Heart left ventricle (tissue), 13 donors: ENCODE results near the gene SPEF2.

ENCODE experiments used
- CTCF ChIP-seq, 12 donors: fragments of 200-600 bp; sonication (generic) in 4 of 12; IDR thresholded peaks; one replicate each; pipeline versions ENCODE4 v1.5.0 to v1.8.0; 2018 to 2022; ENCODE audit warnings: antibody characterized with exemption in 12 of 12, mild to moderate bottlenecking in 5 of 12
- POLR2A ChIP-seq, 2 donors: fragments of 450-650 bp; IDR thresholded peaks; one replicate each; pipeline ENCODE4 v1.6.1; 2017; ENCODE audit warnings: antibody characterized with exemption in 2 of 2, mild to moderate bottlenecking in 2 of 2, moderate library complexity in 2 of 2
- donor health status: ischemic (EF 13 %, LVEDD 7.1; RV severe dilation, severe dysfunction).
- donor health status: DM: no; HTN: yes; CAD: no.
- donor health status: DM: no; HTN: no; CAD: no.
- donor health status: ischemic (EF 25% LVEDD 6.9; RV normal size, moderate dysfunction).
- donor health status: ischemic (EF 25% LVEDD 5.7; RV mildly dilated, moderate dysfunction).
- donor health status: ischemic (EF 35%, LVEDD 5.7; RV mildly dilated, moderate dysfunction).
- donor health status: nonischemic (EF 11% LVEDD 7.7; RV severe dilation, severe dysfunction).
- donor health status: DM: yes; HTN: yes; CAD: no.
- donor health status: PGD.
- donor health status: ischemic (EF 29% LVEDD 5.4; RV normal size, mild dysfunction).
- donor health status: nonischemic (EF 23%, LVEDD 6.1; RV moderate dilation, normal function).

- TF ChIP-seq CTCF (IDR thresholded peaks at IDR 0.05) (no peak), POLR2A (IDR thresholded peaks at IDR 0.05) (no peak)
Measured at GRCh38 chr5:35776757-35777156, 159.1 kb downstream of the SPEF2 start.
